Measurements from ENCODE around the gene ECT2L. TPM values are rescaled to one million over a fixed set of nuclear protein-coding genes. Genes with fewer than 3 reads are reported as not detected.

ECT2L gene
- total and polyA plus RNA-seq, 2 experiments from 2014 or later, result 0.03 to 0.15 TPM

DNA sequence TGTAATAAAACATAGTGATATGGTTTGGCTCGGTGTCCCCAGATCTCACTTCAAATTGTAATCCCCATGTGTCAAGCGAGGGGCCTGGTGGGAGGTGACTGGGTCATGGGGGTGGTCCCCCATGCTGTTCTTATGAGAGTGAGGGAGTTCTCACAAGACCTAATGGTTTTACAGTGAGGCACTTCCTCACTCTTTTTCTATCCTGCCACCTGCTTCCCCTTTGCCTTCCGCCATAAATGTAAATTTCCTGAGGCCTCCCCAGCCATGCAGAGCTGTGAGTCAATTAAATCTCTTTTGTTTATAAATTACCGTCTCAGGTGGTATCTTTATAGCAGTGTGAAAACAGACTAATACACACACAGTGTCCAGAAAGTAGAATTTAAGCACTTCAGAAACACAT, 113.6 kb downstream of the ECT2L start:
- no peaks in the 10 kb centered on the region for H3F3A ChIP-seq (replicated peaks; ENCODE audit: low read depth)
- no peaks in the 10 kb centered on the region for H3K27me3 ChIP-seq (ENCODE audit: insufficient read depth)
- H3K9me2 ChIP-seq (ENCODE audit: insufficient read depth), result no peaks in the 10 kb centered on the region
- H3K4me2 ChIP-seq, result no peak overlapping the region
- DNase-seq (ENCODE audit: low spot score), result no peak
- Mint-ChIP-seq H3K9me3 (no peaks in the 10 kb centered on the region; the same call in 2 of the 3 replicates), H3K4me1 (no peaks in the 10 kb centered on the region), H3K27ac (no peak overlapping the region), H3K36me3 (ENCODE audit: low read depth) (peaks cover 69% of the 10 kb centered on the region), H3K4me3 (no peak overlapping the region), H3K27me3 (ENCODE audit: insufficient read depth, low read depth, poor library complexity) (no peaks in the 10 kb centered on the region)
- H3K4me1 ChIP-seq (ENCODE audit: insufficient read depth), result no peaks in the 10 kb centered on the region
- ATAC-seq, result no peak
- H3K27ac ChIP-seq (ENCODE audit: low read depth), result no peak overlapping the region
- no peak overlapping the region for H3K4me3 ChIP-seq
- H3K79me2 ChIP-seq (replicated peaks; ENCODE audit: insufficient read depth), result no peaks in the 10 kb centered on the region
- H3K36me3 ChIP-seq (ENCODE audit: insufficient read depth), result peaks cover 27% of the 10 kb centered on the region
- no peaks in the 10 kb centered on the region for H4K20me1 ChIP-seq (replicated peaks; ENCODE audit: insufficient read depth)
- H2AFZ ChIP-seq, result no peak overlapping the region
- no peak for TF ChIP-seq ZNF331 (CRISPR knock-in tag; IDR thresholded peaks at IDR 0.05; ENCODE audit: low read depth)
- no peak for TF ChIP-seq EZH2 (IDR thresholded peaks at IDR 0.05; ENCODE audit: low read depth, unreplicated experiment)
- no peak for TF ChIP-seq CREB1 (CRISPR knock-in tag; IDR thresholded peaks at IDR 0.05; ENCODE audit: low read depth)
- no peak for TF ChIP-seq CTCF (conservative IDR thresholded peaks at IDR 0.05; ENCODE audit: low read depth in 2 of 2)
- TF ChIP-seq JUNB (IDR thresholded peaks at IDR 0.05; ENCODE audit: unreplicated experiment), result no peak
- TF ChIP-seq ZNF114 (CRISPR knock-in tag; IDR thresholded peaks at IDR 0.05), result no peak
- no peak for TF ChIP-seq POLR2AphosphoS5 (IDR thresholded peaks at IDR 0.05; ENCODE audit: low read depth)
- no peak for TF ChIP-seq NANOG (IDR thresholded peaks at IDR 0.05; ENCODE audit: borderline replicate concordance)
- no peak for TF ChIP-seq ZNF462 (CRISPR knock-in tag; IDR thresholded peaks at IDR 0.05)
- TF ChIP-seq, protein P1, sequence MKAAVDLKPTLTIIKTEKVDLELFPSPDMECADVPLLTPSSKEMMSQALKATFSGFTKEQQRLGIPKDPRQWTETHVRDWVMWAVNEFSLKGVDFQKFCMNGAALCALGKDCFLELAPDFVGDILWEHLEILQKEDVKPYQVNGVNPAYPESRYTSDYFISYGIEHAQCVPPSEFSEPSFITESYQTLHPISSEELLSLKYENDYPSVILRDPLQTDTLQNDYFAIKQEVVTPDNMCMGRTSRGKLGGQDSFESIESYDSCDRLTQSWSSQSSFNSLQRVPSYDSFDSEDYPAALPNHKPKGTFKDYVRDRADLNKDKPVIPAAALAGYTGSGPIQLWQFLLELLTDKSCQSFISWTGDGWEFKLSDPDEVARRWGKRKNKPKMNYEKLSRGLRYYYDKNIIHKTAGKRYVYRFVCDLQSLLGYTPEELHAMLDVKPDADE (IDR thresholded peaks at IDR 0.05), result no peak
- TF ChIP-seq STAT1 (IDR thresholded peaks at IDR 0.05; ENCODE audit: unreplicated experiment), result no peak
- TF ChIP-seq, protein P2, sequence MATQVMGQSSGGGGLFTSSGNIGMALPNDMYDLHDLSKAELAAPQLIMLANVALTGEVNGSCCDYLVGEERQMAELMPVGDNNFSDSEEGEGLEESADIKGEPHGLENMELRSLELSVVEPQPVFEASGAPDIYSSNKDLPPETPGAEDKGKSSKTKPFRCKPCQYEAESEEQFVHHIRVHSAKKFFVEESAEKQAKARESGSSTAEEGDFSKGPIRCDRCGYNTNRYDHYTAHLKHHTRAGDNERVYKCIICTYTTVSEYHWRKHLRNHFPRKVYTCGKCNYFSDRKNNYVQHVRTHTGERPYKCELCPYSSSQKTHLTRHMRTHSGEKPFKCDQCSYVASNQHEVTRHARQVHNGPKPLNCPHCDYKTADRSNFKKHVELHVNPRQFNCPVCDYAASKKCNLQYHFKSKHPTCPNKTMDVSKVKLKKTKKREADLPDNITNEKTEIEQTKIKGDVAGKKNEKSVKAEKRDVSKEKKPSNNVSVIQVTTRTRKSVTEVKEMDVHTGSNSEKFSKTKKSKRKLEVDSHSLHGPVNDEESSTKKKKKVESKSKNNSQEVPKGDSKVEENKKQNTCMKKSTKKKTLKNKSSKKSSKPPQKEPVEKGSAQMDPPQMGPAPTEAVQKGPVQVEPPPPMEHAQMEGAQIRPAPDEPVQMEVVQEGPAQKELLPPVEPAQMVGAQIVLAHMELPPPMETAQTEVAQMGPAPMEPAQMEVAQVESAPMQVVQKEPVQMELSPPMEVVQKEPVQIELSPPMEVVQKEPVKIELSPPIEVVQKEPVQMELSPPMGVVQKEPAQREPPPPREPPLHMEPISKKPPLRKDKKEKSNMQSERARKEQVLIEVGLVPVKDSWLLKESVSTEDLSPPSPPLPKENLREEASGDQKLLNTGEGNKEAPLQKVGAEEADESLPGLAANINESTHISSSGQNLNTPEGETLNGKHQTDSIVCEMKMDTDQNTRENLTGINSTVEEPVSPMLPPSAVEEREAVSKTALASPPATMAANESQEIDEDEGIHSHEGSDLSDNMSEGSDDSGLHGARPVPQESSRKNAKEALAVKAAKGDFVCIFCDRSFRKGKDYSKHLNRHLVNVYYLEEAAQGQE (IDR thresholded peaks at IDR 0.05; ENCODE audit: unreplicated experiment), result no peak
- no peak for TF ChIP-seq EZH2phosphoT487 (IDR thresholded peaks at IDR 0.05; ENCODE audit: unreplicated experiment)
